ENCODE measurements around the gene DLL1. TPM values are rescaled to one million over a fixed set of nuclear protein-coding genes. Genes with fewer than 3 reads are reported as not detected.

DLL1 gene
- total RNA-seq, 3 donors from 2014 or later = 3.8 to 26.9 (median 12.3) TPM

- H3K36me3 ChIP-seq = no peaks in the 10 kb centered on the region
- H3K27ac ChIP-seq = no peak overlapping the region
- TF ChIP-seq POLR2AphosphoS5 (IDR thresholded peaks at IDR 0.05) = no peak
- no peak for TF ChIP-seq POLR2A (IDR thresholded peaks at IDR 0.05)
- no peak for TF ChIP-seq CTCF (IDR thresholded peaks at IDR 0.05)
- no peaks in the 10 kb centered on the region for H3K4me1 ChIP-seq
- no peak overlapping the region for H3K4me3 ChIP-seq
- H3K27me3 ChIP-seq = peaks cover 0 to 3% of the 10 kb centered on the region in 2 donors
- DNase-seq (ENCODE audit: low spot score in 2 of 2) = no peak
- intact Hi-C loops (cut with DNase I; ENCODE audit: low total_unique reads) = no loop called here
- no peaks in the 10 kb centered on the region for H3K9me3 ChIP-seq
These were observed 26.8 kb downstream of the DLL1 start for GRCh38 chr6:170264086-170264485.

- no peak overlapping the region for H3K4me3 ChIP-seq
- H3K4me1 ChIP-seq = no peaks in the 10 kb centered on the region
- no peaks in the 10 kb centered on the region for H3K36me3 ChIP-seq
- peaks cover 0 to 3% of the 10 kb centered on the region in 2 donors for H3K27me3 ChIP-seq
- intact Hi-C loops (cut with DNase I; ENCODE audit: low total_unique reads) = no loop called here
- H3K27ac ChIP-seq = no peak overlapping the region
- no peak for TF ChIP-seq POLR2A (IDR thresholded peaks at IDR 0.05)
- no peak for TF ChIP-seq CTCF (IDR thresholded peaks at IDR 0.05)
- no peak for TF ChIP-seq POLR2AphosphoS5 (IDR thresholded peaks at IDR 0.05)
- no peaks in the 10 kb centered on the region for H3K9me3 ChIP-seq
- DNase-seq (ENCODE audit: low spot score in 2 of 2) = no peak
These were observed 27.5 kb downstream of the DLL1 start for GRCh38 chr6:170263410-170263809.

- H3K36me3 ChIP-seq = no peaks in the 10 kb centered on the region
- H3K4me1 ChIP-seq = no peaks in the 10 kb centered on the region
- H3K27me3 ChIP-seq = peaks cover 0 to 3% of the 10 kb centered on the region in 2 donors
- TF ChIP-seq POLR2AphosphoS5 (IDR thresholded peaks at IDR 0.05) = no peak
- no peak for TF ChIP-seq POLR2A (IDR thresholded peaks at IDR 0.05)
- no peak for TF ChIP-seq CTCF (IDR thresholded peaks at IDR 0.05)
- intact Hi-C loops (cut with DNase I; ENCODE audit: low total_unique reads) = no loop called here
- H3K9me3 ChIP-seq = no peaks in the 10 kb centered on the region
- no peak for DNase-seq (ENCODE audit: low spot score in 2 of 2)
- H3K4me3 ChIP-seq = no peak overlapping the region
- no peak overlapping the region for H3K27ac ChIP-seq
These were observed 28.3 kb downstream of the DLL1 start for GRCh38 chr6:170262489-170263088.

GRCh38 chr6:170261643-170262488, 29.0 kb downstream of the DLL1 start:
- Histone ChIP-seq H3K4me3 (no peak overlapping the region), H3K4me1 (no peaks in the 10 kb centered on the region), H3K9me3 (no peaks in the 10 kb centered on the region), H3K36me3 (no peaks in the 10 kb centered on the region), H3K27me3 (peaks cover 0 to 3% of the 10 kb centered on the region in 2 donors), H3K27ac (no peak overlapping the region)
- intact Hi-C loops (cut with DNase I; ENCODE audit: low total_unique reads) = no loop called here
- TF ChIP-seq POLR2A (IDR thresholded peaks at IDR 0.05) (no peak), POLR2AphosphoS5 (IDR thresholded peaks at IDR 0.05) (no peak), CTCF (IDR thresholded peaks at IDR 0.05) (no peak)
- DNase-seq (ENCODE audit: low spot score in 2 of 2) = no peak

DNA sequence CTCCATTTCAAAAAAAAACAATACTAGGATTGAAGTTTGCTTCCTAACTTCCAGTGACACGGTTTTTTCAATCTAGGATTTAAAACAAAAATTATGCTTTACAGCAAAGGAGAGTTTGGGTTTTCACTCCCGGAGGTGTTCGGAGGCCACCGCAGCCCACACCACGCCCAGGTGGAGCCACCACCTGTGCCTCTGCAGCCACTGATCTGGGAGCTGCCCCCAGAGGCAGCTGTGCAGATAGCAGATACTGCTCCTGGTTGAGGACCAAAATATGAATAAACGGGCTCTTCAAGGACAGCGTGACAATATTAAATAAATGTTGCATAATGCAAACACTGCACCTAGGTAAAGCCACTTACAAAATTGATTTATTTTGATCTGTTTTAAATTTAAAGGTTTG, 30.2 kb downstream of the DLL1 start:
- Histone ChIP-seq H3K9me3 (no peaks in the 10 kb centered on the region), H3K27ac (no peak overlapping the region), H3K4me1 (no peaks in the 10 kb centered on the region), H3K4me3 (no peak overlapping the region), H3K27me3 (peaks cover 0 to 3% of the 10 kb centered on the region in 2 donors), H3K36me3 (no peaks in the 10 kb centered on the region)
- TF ChIP-seq POLR2AphosphoS5 (IDR thresholded peaks at IDR 0.05) = no peak
- no peak for TF ChIP-seq CTCF (IDR thresholded peaks at IDR 0.05)
- TF ChIP-seq POLR2A (IDR thresholded peaks at IDR 0.05) = no peak
- DNase-seq (ENCODE audit: low spot score in 2 of 2) = no peak
- intact Hi-C loops (cut with DNase I; ENCODE audit: low total_unique reads) = no loop called here

Data from breast epithelium (tissue), 4 donors.